ENCODE results near the gene INSYN2A. TPM values are rescaled to one million over a fixed set of nuclear protein-coding genes. Genes with fewer than 3 reads are reported as not detected.

Gene INSYN2A, protein sequence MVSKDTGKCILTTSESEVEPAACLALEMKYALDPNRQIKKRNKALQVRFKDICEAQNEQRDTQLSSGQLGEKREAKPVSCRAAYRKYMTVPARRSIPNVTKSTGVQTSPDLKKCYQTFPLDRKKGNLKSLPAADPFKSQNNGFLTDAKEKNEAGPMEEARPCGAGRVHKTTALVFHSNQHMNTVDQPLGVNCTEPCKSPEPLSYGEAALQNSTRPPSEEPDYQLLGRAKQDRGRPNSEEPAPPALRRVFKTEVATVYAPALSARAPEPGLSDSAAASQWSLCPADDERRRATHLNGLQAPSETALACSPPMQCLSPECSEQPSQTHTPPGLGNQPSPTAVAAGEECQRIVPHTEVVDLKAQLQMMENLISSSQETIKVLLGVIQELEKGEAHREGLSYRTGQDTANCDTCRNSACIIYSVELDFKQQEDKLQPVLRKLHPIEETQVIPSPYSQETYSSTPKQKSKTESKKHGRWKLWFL
- 1.1 and 1.2 TPM in 2 replicates for total RNA-seq

DNA sequence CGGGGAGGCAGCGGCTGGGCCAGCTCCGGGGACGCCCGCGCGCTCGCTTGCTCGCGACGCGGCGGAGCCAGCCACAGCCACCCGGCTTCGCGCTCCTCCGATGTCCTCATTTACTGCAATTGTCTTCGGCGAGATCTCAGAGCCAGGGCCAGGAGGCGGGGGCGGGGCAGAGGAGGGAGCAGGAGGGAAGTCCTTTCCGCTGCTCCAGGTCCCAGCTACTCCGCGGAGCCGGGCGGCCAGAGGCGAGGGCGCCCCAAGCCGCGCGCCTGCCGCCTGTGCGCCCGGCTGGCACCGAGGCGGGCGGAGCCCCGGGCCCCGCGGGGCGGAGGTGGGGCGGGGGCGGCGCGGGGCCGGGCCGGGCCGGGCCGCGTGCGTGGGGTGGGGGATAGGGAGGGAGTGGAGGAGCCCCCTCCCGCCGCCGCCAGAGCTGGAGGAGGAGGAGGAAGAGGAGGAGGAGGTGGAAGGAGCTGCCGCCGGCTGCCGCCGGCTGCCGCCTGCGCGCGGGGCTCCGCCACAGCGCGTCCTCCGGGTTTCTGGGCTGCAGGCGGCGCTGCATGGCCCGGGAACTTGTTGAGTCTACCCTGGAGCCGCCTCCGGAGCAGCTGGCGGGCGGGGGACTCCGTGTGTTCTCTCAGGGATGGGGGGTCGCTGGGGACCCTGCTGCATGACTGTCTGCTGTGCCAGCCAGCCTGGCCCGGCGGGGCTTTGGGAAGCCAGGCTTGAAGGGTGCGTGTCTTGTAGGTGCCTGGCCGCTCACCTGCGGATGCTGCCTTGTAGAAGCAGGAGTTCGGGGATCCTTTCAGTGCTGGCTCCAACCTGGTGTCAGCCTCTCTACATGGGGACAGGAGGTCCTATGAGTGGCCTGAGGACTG is at the start of gene INSYN2A:
TSS of gene INSYN2A (minus strand) at position 310 of the 872 bp plus-strand sequence. CDS start 20,196 bp downstream, outside the sequence.

Measured in subcutaneous preadipocyte (primary cell).